Skeletal muscle cell (primary cell): ENCODE data around the gene CNKSR1.

Experiments
- DNase-seq: peaks from one replicate; pipeline ENCODE4 v3.0.0-alpha.2; 2010; ENCODE audit warnings: low read depth
- H3K4me3 ChIP-seq: 2 replicates; pipeline ENCODE4 v1.5.1; 2011; ENCODE audit warnings: low read depth, mild to moderate bottlenecking, control low read depth, low read length, moderate library complexity

The CNKSR1 gene

DNA sequence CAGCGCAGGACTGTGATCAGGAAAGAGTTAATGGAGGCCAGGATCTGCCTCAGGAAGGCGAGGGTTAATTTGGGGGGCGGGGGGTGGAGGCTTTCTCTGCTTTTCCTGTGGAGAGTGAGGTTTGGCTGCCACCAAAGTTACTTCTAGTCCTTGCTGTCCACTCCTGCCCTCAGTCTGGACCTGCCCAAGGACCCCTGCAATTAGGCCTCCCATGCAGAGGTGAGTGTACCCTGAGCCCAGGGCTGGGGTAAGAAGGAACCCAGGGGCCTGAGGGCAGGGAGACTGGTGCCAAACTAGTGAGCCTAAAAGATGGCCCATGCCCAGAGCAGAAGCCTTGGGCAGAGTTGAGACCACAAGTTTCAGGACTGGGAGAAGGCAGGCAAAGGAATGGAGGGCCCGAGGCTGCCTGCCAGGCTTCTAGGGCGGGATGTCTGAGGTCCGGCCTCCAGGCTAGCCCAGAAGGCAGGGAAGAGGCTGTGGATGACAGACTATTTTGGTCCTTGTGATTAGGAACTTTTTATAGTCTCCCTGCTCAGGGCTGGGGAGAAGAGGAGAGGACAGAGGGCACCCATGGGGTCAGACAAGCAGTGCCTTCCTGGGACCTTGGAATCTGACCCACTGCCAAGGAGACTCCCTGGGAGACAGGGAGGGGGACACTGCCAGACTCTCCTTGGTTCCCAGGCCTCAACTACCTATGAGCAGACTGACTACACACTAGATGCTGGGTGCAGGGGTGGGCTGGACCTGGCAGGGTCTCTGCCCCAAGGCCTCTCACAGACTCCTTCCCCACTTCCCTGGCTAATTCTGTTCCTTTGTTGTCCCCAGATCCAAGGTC is 18.2 kb upstream of the CNKSR1 start, which contains the start of gene FAM110D:
Gene FAM110D (plus strand): TSS at position 172 of the 835 bp plus-strand sequence. CDS start 2,213 bp downstream, outside the sequence.
- DNase-seq, result no peak
- no peak within 1 kb of the TSS for H3K4me3 ChIP-seq

DNA sequence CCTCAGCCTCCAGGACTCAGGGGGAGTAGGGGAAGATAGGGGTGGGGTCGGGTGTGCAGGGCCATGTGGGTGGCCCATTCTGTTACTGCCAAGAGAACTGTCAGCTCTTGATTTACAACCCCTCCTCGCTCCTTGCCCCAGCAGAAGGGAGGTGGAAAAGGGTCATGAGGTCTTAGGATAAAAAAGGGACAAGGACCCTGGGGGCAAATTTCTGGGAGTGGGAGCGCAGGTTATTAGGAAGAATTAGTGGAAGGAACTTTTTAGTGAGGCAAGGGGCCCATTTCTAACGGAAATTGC is 17.6 kb upstream of the CNKSR1 start:
- no peak overlapping the region for H3K4me3 ChIP-seq
- DNase-seq, result no peak

- DNase-seq, result no peak
- peak overlapping the region; percentile 46 for H3K4me3 ChIP-seq
Observed at GRCh38 chr1:26160527-26161414, 16.5 kb upstream of the CNKSR1 start.

DNA sequence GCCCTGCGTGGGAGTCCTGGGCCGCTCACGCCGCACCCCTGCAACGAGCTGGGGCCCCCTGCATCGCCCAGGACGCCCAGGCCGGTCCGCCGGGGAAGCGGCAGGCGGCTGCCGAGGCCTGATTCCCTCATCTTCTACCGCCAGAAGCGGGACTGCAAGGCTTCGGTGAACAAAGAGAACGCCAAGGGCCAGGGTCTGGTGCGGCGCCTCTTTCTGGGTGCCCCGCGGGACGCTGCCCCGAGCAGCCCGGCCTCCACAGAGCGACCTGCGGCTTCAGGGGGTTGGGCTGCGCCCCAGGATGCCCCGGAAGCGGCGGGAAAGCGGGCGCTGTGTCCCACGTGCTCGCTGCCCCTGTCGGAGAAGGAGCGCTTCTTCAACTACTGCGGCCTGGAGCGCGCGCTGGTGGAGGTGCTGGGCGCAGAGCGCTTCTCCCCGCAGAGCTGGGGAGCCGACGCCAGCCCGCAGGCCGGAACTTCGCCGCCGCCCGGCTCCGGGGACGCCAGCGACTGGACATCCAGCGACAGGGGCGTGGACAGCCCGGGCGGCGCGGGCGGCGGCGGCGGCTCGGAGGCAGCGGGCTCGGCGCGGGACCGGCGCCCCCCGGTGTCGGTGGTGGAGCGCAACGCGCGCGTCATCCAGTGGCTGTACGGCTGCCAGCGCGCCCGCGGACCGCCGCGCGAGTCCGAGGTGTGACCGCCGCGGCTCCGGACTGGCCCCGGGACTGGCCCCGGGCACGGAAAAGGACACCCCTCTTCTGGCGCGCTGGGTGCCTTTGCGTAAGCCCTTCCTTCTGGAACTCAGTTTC is 15.7 kb upstream of the CNKSR1 start:
- no peak for DNase-seq

DNA sequence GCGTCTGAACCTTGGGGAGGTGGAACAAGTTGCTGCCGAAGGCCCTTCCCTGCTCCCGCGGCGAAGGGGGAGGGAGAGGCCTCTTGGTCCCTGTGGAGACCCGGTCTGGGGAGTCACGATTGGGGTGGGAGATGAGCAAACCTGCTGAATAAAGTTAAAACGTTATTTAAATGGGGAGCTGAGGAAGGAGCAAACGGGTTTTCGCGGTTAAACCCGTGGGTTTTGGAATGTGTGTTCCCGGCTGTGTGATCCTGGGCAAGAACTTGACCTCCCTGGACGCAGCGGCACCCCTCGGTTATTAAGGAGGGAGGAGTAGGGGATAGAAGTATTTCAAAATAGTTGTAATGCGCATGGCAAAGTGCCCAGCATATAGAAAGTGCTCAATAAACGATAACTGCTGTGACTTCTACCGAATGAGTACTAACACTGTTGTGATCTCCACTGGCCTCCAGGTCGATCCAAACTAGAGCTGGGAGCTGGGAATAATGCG is 15.0 kb upstream of the CNKSR1 start:
- H3K4me3 ChIP-seq, result peak overlapping the region; percentile 46
- no peak for DNase-seq

More for the DNA sequence above, 15.7 kb upstream of the CNKSR1 start:
- H3K4me3 ChIP-seq, result peak overlapping the region; percentile 46

DNA sequence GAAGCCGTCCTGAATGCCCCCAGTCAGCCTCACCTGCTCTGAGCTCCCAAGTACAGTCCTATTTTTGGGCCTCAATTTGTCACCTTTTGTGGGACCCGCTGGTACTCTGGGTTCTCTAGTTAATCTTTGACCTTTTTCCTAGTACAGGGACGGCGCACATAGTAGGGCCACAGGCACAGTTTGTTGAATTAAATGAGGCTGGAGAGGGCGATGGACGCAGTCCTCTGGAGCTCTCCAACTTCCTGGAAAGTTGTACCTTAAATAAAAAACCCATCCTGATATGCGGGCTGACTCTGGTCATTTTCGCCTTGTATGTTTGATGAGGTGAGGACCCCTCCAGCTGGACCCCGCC is 13.6 kb upstream of the CNKSR1 start:
- DNase-seq, result no peak
- H3K4me3 ChIP-seq, result peak overlapping the region; percentile 36

- no peak for DNase-seq
- H3K4me3 ChIP-seq, result peak overlapping the region; percentile 36
Observed at GRCh38 chr1:26164036-26164860, 13.0 kb upstream of the CNKSR1 start.

GRCh38 chr1:26164861-26165842 is 12.1 kb upstream of the CNKSR1 start:
- H3K4me3 ChIP-seq, result no peak overlapping the region
- DNase-seq, result no peak

DNA sequence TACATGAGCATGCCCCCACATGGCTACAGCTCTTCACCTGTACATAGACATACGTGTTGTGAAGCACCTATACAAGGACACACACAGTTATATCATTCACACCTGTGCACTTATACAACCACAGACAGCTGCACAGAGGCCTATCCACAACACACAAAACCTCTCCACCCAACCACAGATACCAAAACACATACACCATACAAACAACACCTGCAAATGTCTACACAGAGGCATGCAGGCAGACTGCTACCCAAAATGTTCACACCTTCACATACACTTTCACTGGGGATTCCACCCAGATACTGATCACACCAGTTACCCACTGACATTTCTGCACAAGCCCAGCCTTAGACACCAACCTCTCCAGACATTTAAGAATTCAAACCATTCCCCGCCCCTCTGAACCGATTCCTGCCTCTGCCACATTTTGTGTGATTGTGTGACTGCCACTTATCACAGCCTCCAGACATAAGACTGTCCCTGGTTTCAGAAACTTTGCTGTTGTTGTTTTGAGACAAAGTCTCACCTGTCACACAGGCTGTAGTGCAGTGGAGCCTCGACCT is 10.5 kb upstream of the CNKSR1 start:
- H3K4me3 ChIP-seq, result no peak overlapping the region
- no peak for DNase-seq

GRCh38 chr1:26168410-26169197 is 8.7 kb upstream of the CNKSR1 start, which contains the start of gene C1orf232:
Gene C1orf232 (minus strand): TSS chr1:26168963. CDS start chr1:26168499, 464 bp downstream.
- peak within 1 kb of the TSS; percentile 88 for H3K4me3 ChIP-seq
- DNase-seq, result no peak

DNA sequence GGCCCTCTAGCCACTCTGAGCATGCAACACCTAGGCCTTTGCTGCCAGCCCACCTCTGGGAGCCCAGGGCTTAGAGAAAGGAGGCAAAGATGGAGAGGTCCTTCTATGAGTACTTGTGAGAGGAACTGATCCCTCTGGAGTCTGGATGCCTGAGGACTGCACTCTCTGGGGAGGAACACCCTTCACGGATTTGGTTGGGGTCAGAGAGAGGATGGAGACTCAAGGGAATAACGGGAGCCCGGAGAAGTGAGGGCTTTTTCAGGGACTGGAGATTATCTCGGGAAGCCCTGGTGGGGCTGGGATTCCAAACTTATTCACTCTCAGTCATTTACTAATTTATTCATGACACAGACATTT is 8.1 kb upstream of the CNKSR1 start:
- peak overlapping the region; percentile 88 for H3K4me3 ChIP-seq
- DNase-seq, result no peak

DNA sequence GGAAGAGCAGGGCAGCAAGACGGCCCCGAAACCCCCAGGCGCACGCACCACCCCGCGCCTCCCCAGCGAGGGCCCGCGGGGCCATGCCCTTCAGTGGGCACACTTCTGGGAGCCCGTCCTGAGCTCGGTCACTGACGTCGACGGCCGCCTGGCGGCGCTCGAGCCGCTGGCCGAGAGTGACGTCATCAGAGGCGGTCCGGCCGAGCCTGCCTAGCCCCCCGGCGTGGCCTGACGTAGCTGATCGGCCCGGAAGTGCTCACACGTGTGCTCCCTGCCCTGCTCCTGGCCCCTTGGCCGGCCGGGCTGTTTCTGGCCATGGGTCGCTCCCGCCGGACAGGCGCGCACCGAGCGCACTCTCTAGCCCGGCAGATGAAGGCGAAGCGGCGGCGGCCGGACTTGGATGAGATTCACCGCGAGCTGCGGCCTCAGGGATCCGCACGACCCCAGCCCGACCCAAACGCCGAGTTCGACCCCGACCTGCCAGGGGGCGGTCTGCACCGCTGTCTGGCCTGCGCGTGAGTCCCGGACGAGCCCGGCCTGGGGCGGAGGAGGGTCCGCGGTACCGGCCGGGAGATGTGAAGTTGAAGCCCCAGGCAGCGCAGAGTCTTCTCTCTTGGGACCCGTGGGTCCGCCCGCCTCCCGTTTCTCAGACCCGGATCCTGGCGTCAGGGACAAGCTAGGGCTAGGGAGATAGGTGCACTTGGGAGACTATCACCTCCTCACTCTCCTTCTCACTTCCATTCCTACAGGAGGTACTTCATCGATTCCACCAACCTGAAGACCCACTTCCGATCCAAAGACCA is 7.4 kb upstream of the CNKSR1 start, which contains the start of gene ZNF593:
Gene ZNF593 (plus strand): TSS at position 240 of the 803 bp plus-strand sequence. CDS start 76 bp downstream, at position 316.
- peak; percentile 54 for DNase-seq
- H3K4me3 ChIP-seq, result peak within 1 kb of the TSS; percentile 88

DNA sequence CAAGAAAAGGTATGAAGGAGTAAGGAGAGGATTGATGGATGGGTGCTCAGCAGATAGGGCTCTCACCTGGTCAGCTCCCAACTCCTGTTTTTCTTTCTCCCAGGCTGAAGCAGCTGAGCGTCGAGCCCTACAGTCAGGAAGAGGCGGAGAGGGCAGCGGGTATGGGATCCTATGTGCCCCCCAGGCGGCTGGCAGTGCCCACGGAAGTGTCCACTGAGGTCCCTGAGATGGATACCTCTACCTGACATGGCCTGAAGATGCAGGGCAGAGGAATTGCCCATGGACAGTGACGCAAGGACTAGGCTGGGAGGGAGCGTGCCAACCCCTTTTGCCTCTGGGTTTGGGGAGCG is 6.8 kb upstream of the CNKSR1 start:
- no peak for DNase-seq
- H3K4me3 ChIP-seq, result peak overlapping the region; percentile 88

DNA sequence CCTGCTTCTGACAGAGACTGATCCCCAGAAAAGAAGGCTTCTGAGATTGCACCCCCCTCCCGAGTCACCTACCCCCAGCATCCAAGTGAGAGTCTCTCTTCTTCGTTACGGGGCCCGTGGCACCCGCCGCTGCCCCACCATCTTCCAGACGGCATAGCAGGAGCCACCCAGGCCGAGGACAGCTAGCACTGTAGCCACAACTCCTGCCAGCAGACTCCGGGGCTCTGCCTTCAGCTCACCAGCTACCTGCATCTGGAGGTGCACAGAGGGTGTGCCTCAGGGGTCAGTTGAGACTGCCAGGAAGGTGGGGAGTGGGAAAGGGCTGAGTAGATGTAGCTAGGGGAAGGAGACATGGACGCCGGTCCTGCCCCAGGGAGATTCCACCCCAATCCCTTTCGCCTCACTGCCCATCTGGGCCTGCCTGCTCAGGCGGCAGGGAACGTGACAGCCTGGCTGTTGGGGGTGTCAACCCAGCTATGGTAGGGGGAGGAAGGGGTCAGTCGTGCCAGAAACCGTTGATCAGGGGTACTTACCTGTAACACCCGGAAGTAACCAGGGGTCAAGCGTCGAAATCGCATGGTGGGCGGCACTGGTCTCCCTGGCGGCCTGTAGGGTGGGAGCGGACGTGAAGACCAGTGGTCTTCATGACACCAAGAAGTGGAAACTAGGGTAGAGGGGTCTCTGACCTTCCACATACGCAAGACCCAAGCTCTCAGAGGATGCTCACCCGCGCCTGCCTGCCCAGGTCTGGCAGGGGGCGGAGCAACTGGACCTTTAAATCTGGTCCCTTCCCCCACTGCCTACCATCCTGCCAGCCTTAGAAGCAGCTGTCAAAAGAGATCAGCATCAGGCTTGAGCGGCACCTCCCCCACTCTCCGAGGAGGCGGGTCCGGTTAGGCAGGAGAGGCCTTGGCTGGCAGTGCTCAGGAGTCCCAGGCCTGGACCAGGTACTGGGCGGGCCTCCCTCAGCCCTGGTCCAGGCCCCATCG is 5.9 kb upstream of the CNKSR1 start, which contains the start of gene ZNF593OS:
Gene ZNF593OS (minus strand): TSS at position 749 of the 989 bp plus-strand sequence. CDS start 171 bp downstream, at position 578.
- peak within 1 kb of the TSS; percentile 88 for H3K4me3 ChIP-seq
- DNase-seq, result no peak
